Lower leg skin (tissue), 4 donors: ENCODE measurements around the gene RCOR1. TPM values are rescaled to one million over a fixed set of nuclear protein-coding genes. Genes with fewer than 3 reads are reported as not detected.

Source experiments
- DNase-seq, 2 donors: peaks; one replicate each; pipeline ENCODE4 v3.0.0-alpha.2; 2019; ENCODE audit warnings: low spot score in 2 of 2
- H3K4me3 ChIP-seq: fragments of 200-600 bp; sonication (generic); 2 replicates; pipeline ENCODE4 v1.5.1; 2017; ENCODE audit warnings: mild to moderate bottlenecking, low read depth; ENCODE audit not compliant: poor library complexity, severe bottlenecking
- POLR2A ChIP-seq, 2 donors: fragments of 450-650 bp; IDR thresholded peaks; one replicate each; pipeline ENCODE4 v1.6.1; 2016 to 2017; ENCODE audit warnings: antibody characterized with exemption in 2 of 2, mild to moderate bottlenecking in 1 of 2, moderate library complexity in 1 of 2
- WGBS, 2 donors: methylation state at CpG; one replicate each; pipeline ENCODE4 v1.1.5; 2018; 5-methylcytosine and 5-hydroxymethylcytosine counted together
- intact Hi-C: fragments of 100-400 bp; cut with DNase I; formaldehyde crosslinking; loops from one replicate; pipeline ENCODE4 v1.15.0; 2023; ENCODE audit warnings: low total_unique reads
- total RNA-seq, 4 donors: library from RNA; depleted of rRNA; stranded (reverse); fragments of >200 nt; gene quantifications; one replicate each; pipeline ENCODE4 v1.1.0, GENCODE V29; 2016
- TF ChIP-seq, protein P1 (sequence below), 3 donors: fragments of 450-650 bp; IDR thresholded peaks; one replicate each; pipeline ENCODE4 v1.5.1; 2016; ENCODE audit warnings: antibody characterized with exemption in 3 of 3, mild to moderate bottlenecking in 3 of 3, moderate library complexity in 2 of 3

The RCOR1 gene
- total RNA-seq, 4 donors from 2014 or later = 20.1 to 25.3 (median 22.9) TPM

DNA sequence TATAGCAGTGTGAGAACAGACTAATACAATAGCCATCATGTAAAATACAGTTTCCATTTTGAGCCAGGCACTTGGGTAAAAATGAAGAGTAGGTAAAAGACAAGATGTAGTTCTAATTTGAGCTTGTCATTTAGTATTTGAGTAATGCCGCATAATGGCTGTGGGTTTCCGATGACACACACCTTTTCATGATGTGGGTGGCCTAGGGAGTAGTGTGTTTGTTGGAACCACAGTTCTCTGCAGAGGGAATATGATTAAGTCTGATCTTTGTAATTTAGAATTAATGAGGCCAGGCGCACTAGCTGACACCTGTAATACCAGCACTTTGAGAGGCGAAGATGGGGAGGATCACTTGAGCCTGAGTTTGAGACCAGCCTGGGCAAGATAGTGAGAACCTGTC lies 61.8 kb downstream of the RCOR1 start:
- intact Hi-C loops = no loop called here
- 65 to 69% methylated on average over 4 of the region's 4 CpGs for WGBS, 2 donors
- no peak overlapping the region for H3K4me3 ChIP-seq
- TF ChIP-seq, protein P1, sequence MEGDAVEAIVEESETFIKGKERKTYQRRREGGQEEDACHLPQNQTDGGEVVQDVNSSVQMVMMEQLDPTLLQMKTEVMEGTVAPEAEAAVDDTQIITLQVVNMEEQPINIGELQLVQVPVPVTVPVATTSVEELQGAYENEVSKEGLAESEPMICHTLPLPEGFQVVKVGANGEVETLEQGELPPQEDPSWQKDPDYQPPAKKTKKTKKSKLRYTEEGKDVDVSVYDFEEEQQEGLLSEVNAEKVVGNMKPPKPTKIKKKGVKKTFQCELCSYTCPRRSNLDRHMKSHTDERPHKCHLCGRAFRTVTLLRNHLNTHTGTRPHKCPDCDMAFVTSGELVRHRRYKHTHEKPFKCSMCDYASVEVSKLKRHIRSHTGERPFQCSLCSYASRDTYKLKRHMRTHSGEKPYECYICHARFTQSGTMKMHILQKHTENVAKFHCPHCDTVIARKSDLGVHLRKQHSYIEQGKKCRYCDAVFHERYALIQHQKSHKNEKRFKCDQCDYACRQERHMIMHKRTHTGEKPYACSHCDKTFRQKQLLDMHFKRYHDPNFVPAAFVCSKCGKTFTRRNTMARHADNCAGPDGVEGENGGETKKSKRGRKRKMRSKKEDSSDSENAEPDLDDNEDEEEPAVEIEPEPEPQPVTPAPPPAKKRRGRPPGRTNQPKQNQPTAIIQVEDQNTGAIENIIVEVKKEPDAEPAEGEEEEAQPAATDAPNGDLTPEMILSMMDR (IDR thresholded peaks at IDR 0.05) = no peak
- TF ChIP-seq POLR2A (IDR thresholded peaks at IDR 0.05) = no peak
- no peak for DNase-seq

DNA sequence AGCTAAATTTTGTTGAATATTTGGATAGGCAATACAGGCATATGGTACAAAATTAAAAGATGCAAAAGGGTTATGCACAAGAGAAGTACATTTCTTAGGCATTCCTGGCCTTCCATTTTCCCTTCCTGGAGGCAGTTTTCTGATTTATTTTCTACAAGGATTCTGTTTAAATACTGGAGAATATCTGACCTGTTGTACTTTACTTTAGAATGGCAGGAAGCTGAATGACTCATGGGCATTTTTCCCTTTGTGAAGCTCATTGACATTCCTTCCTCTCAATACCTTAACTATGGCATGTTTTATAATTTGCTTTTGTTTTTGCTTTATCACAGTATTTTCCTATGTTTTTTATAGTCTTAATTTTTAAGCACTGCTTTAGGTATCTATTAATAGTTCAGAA lies 62.7 kb downstream of the RCOR1 start:
- intact Hi-C loops = no loop called here
- DNase-seq = no peak
- H3K4me3 ChIP-seq = no peak overlapping the region
- TF ChIP-seq POLR2A (IDR thresholded peaks at IDR 0.05) = no peak
- TF ChIP-seq, protein P1 (IDR thresholded peaks at IDR 0.05) = no peak

DNA sequence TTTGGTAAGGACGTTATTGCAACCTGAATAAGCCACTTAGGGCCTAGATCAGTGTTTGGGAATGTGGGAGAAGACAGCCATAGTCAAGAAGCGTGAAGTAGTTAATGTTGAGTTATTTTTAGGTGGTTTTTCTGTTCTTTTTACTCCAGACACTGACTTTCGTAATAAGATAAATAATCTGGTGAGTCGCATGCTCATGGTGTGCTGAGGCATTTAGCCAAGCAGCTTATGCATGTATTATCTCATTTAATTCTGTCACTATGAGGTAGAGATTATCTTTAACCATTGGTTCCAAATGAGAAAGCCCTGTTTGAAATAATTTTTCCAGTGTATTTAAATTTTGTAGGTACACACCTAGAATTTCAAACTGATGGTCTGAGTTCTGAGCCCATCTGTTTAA lies 67.3 kb downstream of the RCOR1 start:
- WGBS, 2 donors = 65 to 77% methylated on average over 4 of the region's 4 CpGs
- TF ChIP-seq, protein P1 (IDR thresholded peaks at IDR 0.05) = no peak
- DNase-seq = no peak
- no peak overlapping the region for H3K4me3 ChIP-seq
- intact Hi-C loops = no loop called here

DNA sequence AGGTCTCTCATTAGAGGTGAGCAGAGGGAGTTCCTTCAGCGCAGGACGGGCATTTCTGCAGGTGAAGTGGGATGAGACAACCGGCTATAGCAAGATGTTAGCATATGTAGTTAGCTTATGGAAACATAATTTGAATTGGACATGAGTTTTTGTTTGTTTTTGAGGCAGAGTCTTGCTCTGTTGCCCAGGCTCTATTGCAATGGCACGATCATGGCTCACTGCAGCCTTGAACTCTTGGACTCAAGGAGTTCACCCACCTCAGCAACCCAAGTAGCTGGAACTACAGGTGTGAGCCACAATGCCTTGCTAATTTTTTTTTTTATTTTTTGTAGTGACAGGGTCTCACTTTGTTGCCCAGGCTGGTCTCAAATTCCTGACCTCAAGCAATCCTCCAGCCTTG lies 69.2 kb downstream of the RCOR1 start:
- DNase-seq = no peak
- intact Hi-C loops = no loop called here
- H3K4me3 ChIP-seq = no peak overlapping the region
- WGBS, 2 donors = 92 to 95% methylated on average over 4 of the region's 4 CpGs
- TF ChIP-seq POLR2A (IDR thresholded peaks at IDR 0.05) = no peak
- TF ChIP-seq, protein P1 (IDR thresholded peaks at IDR 0.05) = no peak

DNA sequence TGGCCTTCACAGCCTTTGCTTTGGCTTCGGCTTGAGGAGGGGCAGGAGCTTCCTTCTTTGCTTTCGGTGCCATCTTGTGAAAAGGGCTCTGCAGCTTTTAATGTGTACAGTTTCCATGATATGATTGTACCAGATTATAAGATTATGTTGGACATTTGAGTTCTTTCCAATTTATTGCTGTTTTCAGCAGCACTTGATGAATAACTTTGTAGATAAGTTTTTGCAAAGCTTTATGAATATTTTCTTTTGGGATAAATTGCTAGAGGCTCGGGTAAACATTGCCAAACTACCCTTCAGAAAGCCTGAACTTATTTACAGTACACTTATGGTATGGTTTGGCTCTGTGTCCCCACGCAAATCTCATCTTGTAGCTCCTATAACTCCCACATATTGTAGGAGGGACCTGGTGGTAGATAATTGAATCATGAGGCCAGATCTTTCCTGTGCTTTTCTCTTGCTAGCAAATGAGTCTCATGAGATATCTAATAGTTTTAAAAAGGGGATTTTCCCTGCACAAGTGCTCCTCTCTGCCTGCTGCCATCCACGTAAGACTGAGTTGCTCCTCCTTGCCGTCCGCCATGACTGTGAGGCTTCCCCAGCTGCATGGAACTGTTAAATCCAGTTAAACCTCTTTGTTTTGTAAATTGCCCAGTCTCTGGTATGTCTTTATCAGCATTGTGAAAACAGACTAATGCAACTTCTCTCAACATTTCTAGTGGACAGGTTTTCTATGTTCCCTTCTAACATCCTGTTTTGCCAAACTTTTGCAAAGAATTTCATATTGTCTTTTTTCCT lies 70.4 kb downstream of the RCOR1 start:
- intact Hi-C loops = no loop called here
- 70 to 77% methylated on average over 7 of the region's 7 CpGs for WGBS, 2 donors
- TF ChIP-seq POLR2A (IDR thresholded peaks at IDR 0.05) = no peak
- TF ChIP-seq, protein P1 (IDR thresholded peaks at IDR 0.05) = no peak

DNA sequence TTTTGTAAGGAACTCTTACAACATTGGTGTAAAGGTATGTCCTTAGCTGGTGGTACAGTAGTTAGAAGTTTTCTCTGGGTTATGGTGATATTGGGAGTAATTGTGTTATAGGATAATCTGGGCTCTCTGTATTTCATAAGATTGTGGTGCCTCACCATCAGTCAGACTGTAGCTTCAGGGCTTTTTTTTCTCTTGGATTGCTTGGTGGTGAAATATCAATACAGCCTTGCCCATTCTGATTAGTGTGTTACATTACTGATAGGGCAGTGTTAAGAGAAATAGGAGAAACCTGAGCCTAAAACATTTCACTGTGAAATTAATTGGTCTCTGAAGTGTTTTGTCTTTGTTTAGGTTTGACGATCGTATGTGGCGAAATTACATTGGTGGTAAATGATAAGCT lies 71.0 kb downstream of the RCOR1 start:
- DNase-seq = no peak
- 92 to 98% methylated on average over 3 of the region's 3 CpGs for WGBS, 2 donors
- intact Hi-C loops = no loop called here
- H3K4me3 ChIP-seq = no peak overlapping the region
- TF ChIP-seq POLR2A (IDR thresholded peaks at IDR 0.05) = no peak
- TF ChIP-seq, protein P1 (IDR thresholded peaks at IDR 0.05) = no peak

More for the DNA sequence above, 70.4 kb downstream of the RCOR1 start:
- no peak overlapping the region for H3K4me3 ChIP-seq
- no peak for DNase-seq
